Lower leg skin (tissue), 3 donors: Measurements from ENCODE around the gene BPIFB6.

Experiments used
- CTCF ChIP-seq, 3 donors: fragments of 450-650 bp; IDR thresholded peaks; one replicate each; pipeline ENCODE4 v1.5.1; 2016; ENCODE audit warnings: antibody characterized with exemption in 3 of 3, mild to moderate bottlenecking in 3 of 3, moderate library complexity in 2 of 3
- POLR2A ChIP-seq, 2 donors: fragments of 450-650 bp; IDR thresholded peaks; one replicate each; pipeline ENCODE4 v1.6.1; 2016 to 2017; ENCODE audit warnings: antibody characterized with exemption in 2 of 2, mild to moderate bottlenecking in 1 of 2, moderate library complexity in 1 of 2

- no peak for TF ChIP-seq CTCF (IDR thresholded peaks at IDR 0.05)
- TF ChIP-seq POLR2A (IDR thresholded peaks at IDR 0.05), result no peak
These were observed 59.7 kb downstream of the BPIFB6 start for GRCh38 chr20:33091147-33091546.
